ENCODE data around the gene LARP1B.
"Not testable (repeated sequence)": the region's sequence is repeated elsewhere in the genome, so short reads cannot be mapped to it uniquely, and the experiment has no call there.

LARP1B gene

GRCh38 chr4:128134925-128135324 is 73.8 kb downstream of the LARP1B start:
- no peak for DNase-seq (ENCODE audit: low read depth in 2 of 3, low spot score in 1 of 3)

GRCh38 chr4:128135391-128135790 is 74.3 kb downstream of the LARP1B start:
- no peak for DNase-seq (ENCODE audit: low read depth in 2 of 3, low spot score in 1 of 3)

- DNase-seq (ENCODE audit: low read depth in 2 of 3, low spot score in 1 of 3) = no peak
Observed at GRCh38 chr4:128141866-128142265, 80.8 kb downstream of the LARP1B start.

- no peak for DNase-seq (ENCODE audit: low read depth in 2 of 3, low spot score in 1 of 3)
Observed at GRCh38 chr4:128145727-128146126, 84.6 kb downstream of the LARP1B start.

- DNase-seq (ENCODE audit: low read depth in 2 of 3, low spot score in 1 of 3) = no peak
Observed at GRCh38 chr4:128153800-128154199, 92.7 kb downstream of the LARP1B start.

GRCh38 chr4:128155231-128155855 is 94.2 kb downstream of the LARP1B start:
- no peak for DNase-seq (ENCODE audit: low read depth in 2 of 3, low spot score in 1 of 3)

- no peak for DNase-seq (ENCODE audit: low read depth in 2 of 3, low spot score in 1 of 3)
Observed at GRCh38 chr4:128155874-128156456, 94.9 kb downstream of the LARP1B start.

- not testable (repeated sequence) for DNase-seq (ENCODE audit: low read depth in 2 of 3, low spot score in 1 of 3)
Observed at GRCh38 chr4:128156472-128156871, 95.4 kb downstream of the LARP1B start.

GRCh38 chr4:128158894-128159293 is 97.8 kb downstream of the LARP1B start:
- no peak for DNase-seq (ENCODE audit: low read depth in 2 of 3, low spot score in 1 of 3)

GRCh38 chr4:128159967-128160366 is 98.9 kb downstream of the LARP1B start:
- no peak for DNase-seq (ENCODE audit: low read depth in 2 of 3, low spot score in 1 of 3)

- no peak for DNase-seq (ENCODE audit: low read depth in 2 of 3, low spot score in 1 of 3)
Observed at GRCh38 chr4:128161138-128161537, 100.0 kb downstream of the LARP1B start.

GRCh38 chr4:128162434-128162833 is 101.3 kb downstream of the LARP1B start:
- no peak for DNase-seq (ENCODE audit: low read depth in 2 of 3, low spot score in 1 of 3)

GRCh38 chr4:128163177-128164117 is 102.3 kb downstream of the LARP1B start:
- no peak for DNase-seq (ENCODE audit: low read depth in 2 of 3, low spot score in 1 of 3)

GRCh38 chr4:128166982-128167381 is 105.9 kb downstream of the LARP1B start:
- no peak for DNase-seq (ENCODE audit: low read depth in 2 of 3, low spot score in 1 of 3)

- DNase-seq (ENCODE audit: low read depth in 2 of 3, low spot score in 1 of 3) = no peak
Observed at GRCh38 chr4:128168701-128169100, 107.6 kb downstream of the LARP1B start.

GRCh38 chr4:128169245-128169644 is 108.1 kb downstream of the LARP1B start:
- DNase-seq (ENCODE audit: low read depth in 2 of 3, low spot score in 1 of 3) = no peak

- no peak for DNase-seq (ENCODE audit: low read depth in 2 of 3, low spot score in 1 of 3)
Observed at GRCh38 chr4:128176643-128177042, 115.5 kb downstream of the LARP1B start.

GRCh38 chr4:128177498-128177897 is 116.4 kb downstream of the LARP1B start:
- no peak for DNase-seq (ENCODE audit: low read depth in 2 of 3, low spot score in 1 of 3)

- DNase-seq (ENCODE audit: low read depth in 2 of 3, low spot score in 1 of 3) = no peak
Observed at GRCh38 chr4:128186623-128187022, 125.5 kb downstream of the LARP1B start.

GRCh38 chr4:128191115-128191781 is 130.1 kb downstream of the LARP1B start:
- DNase-seq (ENCODE audit: low read depth in 2 of 3, low spot score in 1 of 3) = peak; percentile 52 to 57 (median 54)

Data from stimulated activated CD4-positive, alpha-beta T cell treated with anti-CD3 and anti-CD28 coated beads, Interleukin-12 subunit alpha, Interleukin-12 subunit beta, amount 100 ng/mL, for 48 hours (primary cell).